RWPE2 (cell line): Measurements from ENCODE around the gene MAP2.

Experiments
- ATAC-seq: fragments of 200-7000 bp; cut with Tn5 transposase; 3 replicates; pipeline ENCODE4 v1.9.1; 2021; ENCODE audit warnings: low read depth
- DNase-seq: peaks from one replicate; pipeline ENCODE4 v3.0.0-alpha.2; 2020; ENCODE audit warnings: low spot score
- H3K27ac ChIP-seq: fragments of 450-650 bp; 2 replicates; pipeline ENCODE4 v1.5.1; 2017; ENCODE audit warnings: mild to moderate bottlenecking; ENCODE audit not compliant: poor library complexity, severe bottlenecking
- H3K27me3 ChIP-seq: fragments of 250-450 bp; sonication (Bioruptor Pico); 2 replicates; pipeline ENCODE4 v1.5.1; 2021; ENCODE audit warnings: mild to moderate bottlenecking, moderate library complexity; ENCODE audit not compliant: insufficient read depth, poor library complexity, severe bottlenecking
- H3K36me3 ChIP-seq: fragments of 250-450 bp; sonication (Bioruptor Pico); 2 replicates; pipeline ENCODE4 v1.5.1; 2020; ENCODE audit warnings: low read depth, mild to moderate bottlenecking, moderate library complexity
- H3K4me1 ChIP-seq: fragments of 250-450 bp; sonication (Bioruptor Pico); 2 replicates; pipeline ENCODE4 v1.5.1; 2021; ENCODE audit warnings: mild to moderate bottlenecking, moderate library complexity; ENCODE audit not compliant: insufficient read depth, poor library complexity, severe bottlenecking
- H3K4me3 ChIP-seq: fragments of 250-450 bp; sonication (Bioruptor Pico); 2 replicates; pipeline ENCODE4 v1.5.1; 2021; ENCODE audit warnings: mild to moderate bottlenecking, moderate library complexity; ENCODE audit not compliant: severe bottlenecking
- H3K9me3 ChIP-seq: fragments of 250-450 bp; sonication (Bioruptor Pico); 2 replicates; pipeline ENCODE4 v1.5.1; 2021; ENCODE audit warnings: mild to moderate bottlenecking, moderate library complexity; ENCODE audit not compliant: severe bottlenecking
- TF ChIP-seq, protein P1 (sequence below): fragments of 450-650 bp; IDR thresholded peaks from one replicate; pipeline ENCODE4 v1.5.1; 2017; ENCODE audit warnings: mild to moderate bottlenecking, moderate library complexity; ENCODE audit not compliant: poor library complexity, severe bottlenecking

MAP2 gene

DNA sequence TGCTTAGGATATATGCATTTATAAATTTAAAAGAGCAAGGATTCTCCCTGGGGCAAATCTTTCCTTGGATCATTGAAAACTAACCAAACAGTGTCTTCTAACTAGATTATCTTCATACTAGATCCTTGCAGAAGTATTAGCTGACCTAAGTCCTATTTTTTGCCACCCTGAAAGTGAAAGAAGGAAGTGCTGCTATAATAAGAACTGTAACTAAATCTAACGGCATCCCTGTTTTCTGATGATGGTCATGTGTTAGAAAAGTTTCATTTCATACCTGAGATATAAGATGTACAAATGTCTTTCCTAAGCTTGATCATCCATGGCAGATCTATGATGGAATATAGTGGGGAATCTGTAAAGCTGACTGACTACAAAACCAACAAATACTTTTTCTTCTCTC, 102.7 kb downstream of the MAP2 start:
- H3K4me3 ChIP-seq: no peak overlapping the region
- peak overlapping the region; percentile 47 for H3K27ac ChIP-seq
- no peak for ATAC-seq
- H3K27me3 ChIP-seq: no peaks in the 10 kb centered on the region
- TF ChIP-seq, protein P1, sequence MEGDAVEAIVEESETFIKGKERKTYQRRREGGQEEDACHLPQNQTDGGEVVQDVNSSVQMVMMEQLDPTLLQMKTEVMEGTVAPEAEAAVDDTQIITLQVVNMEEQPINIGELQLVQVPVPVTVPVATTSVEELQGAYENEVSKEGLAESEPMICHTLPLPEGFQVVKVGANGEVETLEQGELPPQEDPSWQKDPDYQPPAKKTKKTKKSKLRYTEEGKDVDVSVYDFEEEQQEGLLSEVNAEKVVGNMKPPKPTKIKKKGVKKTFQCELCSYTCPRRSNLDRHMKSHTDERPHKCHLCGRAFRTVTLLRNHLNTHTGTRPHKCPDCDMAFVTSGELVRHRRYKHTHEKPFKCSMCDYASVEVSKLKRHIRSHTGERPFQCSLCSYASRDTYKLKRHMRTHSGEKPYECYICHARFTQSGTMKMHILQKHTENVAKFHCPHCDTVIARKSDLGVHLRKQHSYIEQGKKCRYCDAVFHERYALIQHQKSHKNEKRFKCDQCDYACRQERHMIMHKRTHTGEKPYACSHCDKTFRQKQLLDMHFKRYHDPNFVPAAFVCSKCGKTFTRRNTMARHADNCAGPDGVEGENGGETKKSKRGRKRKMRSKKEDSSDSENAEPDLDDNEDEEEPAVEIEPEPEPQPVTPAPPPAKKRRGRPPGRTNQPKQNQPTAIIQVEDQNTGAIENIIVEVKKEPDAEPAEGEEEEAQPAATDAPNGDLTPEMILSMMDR: no peak
- H3K9me3 ChIP-seq: no peaks in the 10 kb centered on the region
- no peaks in the 10 kb centered on the region for H3K36me3 ChIP-seq
- DNase-seq: no peak
- H3K4me1 ChIP-seq: peaks cover 14% of the 10 kb centered on the region

DNA sequence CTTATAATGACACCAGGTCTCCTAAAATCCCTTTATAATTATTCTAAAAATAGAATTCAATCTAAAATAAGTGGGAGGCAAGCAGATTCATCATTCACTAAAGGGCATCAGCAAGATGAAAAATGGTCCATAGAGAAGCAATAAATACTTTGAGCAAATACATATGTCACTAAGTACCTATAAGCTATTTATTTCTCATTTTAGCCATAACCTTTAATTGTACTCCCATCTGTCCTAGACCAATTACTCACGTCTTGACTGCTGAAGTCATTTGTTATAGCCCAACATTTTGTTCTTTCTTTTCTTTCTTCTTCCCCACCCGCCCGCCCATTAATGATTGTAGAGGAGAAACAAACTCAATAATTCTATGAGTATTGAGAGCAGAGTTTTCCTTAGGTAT, 105.7 kb downstream of the MAP2 start:
- H3K4me1 ChIP-seq: peaks cover 14% of the 10 kb centered on the region

DNA sequence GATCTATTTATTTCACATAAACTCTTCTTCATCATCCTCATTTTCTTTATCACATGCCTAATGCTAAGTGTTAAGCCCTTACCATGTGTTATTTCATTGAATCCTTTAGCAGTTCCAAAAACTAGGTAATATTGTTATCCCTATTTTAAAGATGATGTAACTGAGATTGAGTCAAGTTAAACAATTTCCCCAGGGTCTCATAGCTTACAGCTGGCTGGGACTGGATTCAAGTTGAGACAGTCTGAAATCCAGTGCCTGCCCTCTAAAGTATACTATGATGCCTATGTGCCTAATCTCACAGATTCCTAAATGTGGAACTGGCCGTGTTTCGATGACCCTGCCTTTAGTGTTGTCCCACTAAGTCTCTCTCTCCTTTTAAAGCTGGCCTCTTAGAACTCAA, 108.5 kb downstream of the MAP2 start:
- no peak for ATAC-seq
- no peaks in the 10 kb centered on the region for H3K27me3 ChIP-seq
- H3K9me3 ChIP-seq: no peaks in the 10 kb centered on the region
- no peak for DNase-seq
- H3K4me3 ChIP-seq: no peak overlapping the region
- TF ChIP-seq, protein P1: no peak
- no peaks in the 10 kb centered on the region for H3K36me3 ChIP-seq
- no peak overlapping the region for H3K27ac ChIP-seq
- no peaks in the 10 kb centered on the region for H3K4me1 ChIP-seq

More for the DNA sequence above, 105.7 kb downstream of the MAP2 start:
- H3K36me3 ChIP-seq: no peaks in the 10 kb centered on the region
- H3K27me3 ChIP-seq: no peaks in the 10 kb centered on the region
- DNase-seq (no peak), ATAC-seq (no peak)
- H3K27ac ChIP-seq: no peak overlapping the region
- H3K9me3 ChIP-seq: no peaks in the 10 kb centered on the region
- H3K4me3 ChIP-seq: no peak overlapping the region
- TF ChIP-seq, protein P1: no peak

DNA sequence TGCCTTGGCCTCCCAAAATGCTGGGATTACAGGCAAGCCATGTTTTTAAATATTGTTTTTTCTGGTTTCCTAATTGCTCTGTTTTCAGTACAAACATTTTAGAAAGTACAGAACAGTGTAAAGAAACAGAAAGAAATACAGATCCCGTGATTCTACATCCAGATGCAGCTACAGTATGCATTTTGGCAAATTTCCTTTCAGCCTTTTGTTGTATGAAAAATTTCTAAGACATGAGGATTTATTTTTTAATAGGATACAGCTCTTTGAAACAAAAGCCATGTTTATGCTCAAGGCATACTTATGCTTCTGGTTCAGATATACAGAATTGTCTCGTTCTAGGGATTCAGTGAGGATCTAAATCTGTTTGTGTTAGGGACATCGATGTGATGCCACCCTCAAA, 109.5 kb downstream of the MAP2 start:
- no peak overlapping the region for H3K27ac ChIP-seq
- no peaks in the 10 kb centered on the region for H3K36me3 ChIP-seq
- TF ChIP-seq, protein P1: no peak
- no peaks in the 10 kb centered on the region for H3K4me1 ChIP-seq
- ATAC-seq (no peak), DNase-seq (no peak)
- H3K27me3 ChIP-seq: no peaks in the 10 kb centered on the region
- no peaks in the 10 kb centered on the region for H3K9me3 ChIP-seq
- no peak overlapping the region for H3K4me3 ChIP-seq

DNA sequence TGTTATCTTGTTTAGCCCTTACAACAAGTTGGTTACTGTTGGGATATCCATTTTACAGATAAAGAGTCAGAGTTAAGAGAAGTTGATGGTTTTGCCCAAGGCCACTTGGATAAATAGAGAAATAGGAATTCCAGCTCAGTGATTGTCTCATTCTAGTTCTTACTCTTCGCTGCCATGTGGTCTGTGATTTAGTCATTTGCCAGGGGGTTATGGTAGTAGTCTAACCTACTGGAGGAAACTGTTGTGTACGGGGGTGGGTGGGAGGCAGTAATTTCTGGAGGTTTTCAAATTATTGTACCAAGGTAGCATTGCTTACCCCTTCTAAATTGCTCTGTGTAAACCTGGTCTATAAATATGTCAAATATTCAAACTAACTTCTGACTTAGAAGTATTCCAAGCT, 110.4 kb downstream of the MAP2 start:
- no peaks in the 10 kb centered on the region for H3K36me3 ChIP-seq
- ATAC-seq (no peak), DNase-seq (no peak)
- TF ChIP-seq, protein P1: no peak
- H3K27me3 ChIP-seq: no peaks in the 10 kb centered on the region
- H3K4me1 ChIP-seq: no peaks in the 10 kb centered on the region
- no peaks in the 10 kb centered on the region for H3K9me3 ChIP-seq
- H3K27ac ChIP-seq: no peak overlapping the region
- H3K4me3 ChIP-seq: no peak overlapping the region
